ENCODE data around the gene PFKM.

Gene PFKM

GRCh38 chr12:48183091-48183875 is 64.1 kb downstream of the PFKM start, which contains the start of gene CCDC184:
TSS of gene CCDC184 (plus strand) at chr12:48183644. CDS start at chr12:48184123, 479 bp downstream.
- peak; percentile 41 for TF ChIP-seq CTCF (IDR thresholded peaks at IDR 0.05)
- H3K9ac ChIP-seq: no peak within 1 kb of the TSS
- H3K36me3 ChIP-seq (ENCODE audit: control insufficient read depth, insufficient read depth, low read length): no peaks in the 10 kb centered on the region
- H3K9me3 ChIP-seq (ENCODE audit: control insufficient read depth, low read length): no peaks in the 10 kb centered on the region
- peaks cover 7% of the 10 kb centered on the region for H3K4me1 ChIP-seq
- H3K79me2 ChIP-seq: no peaks in the 10 kb centered on the region
- peak within 1 kb of the TSS; percentile 79 for H2AFZ ChIP-seq
- peak within 1 kb of the TSS; percentile 87 for H3K4me3 ChIP-seq (ENCODE audit: low read depth, low read length)
- peak within 1 kb of the TSS; percentile 22 for H3K27ac ChIP-seq
- no peaks in the 10 kb centered on the region for H3K27me3 ChIP-seq (ENCODE audit: control insufficient read depth, insufficient read depth, low read length)
- H3K4me2 ChIP-seq (ENCODE audit: low read length): peak within 1 kb of the TSS; percentile 93

GRCh38 chr12:48183876-48184548 is 64.8 kb downstream of the PFKM start:
- Histone ChIP-seq H3K36me3 (ENCODE audit: control insufficient read depth, insufficient read depth, low read length) (no peaks in the 10 kb centered on the region), H3K4me3 (ENCODE audit: low read depth, low read length) (peak overlapping the region; percentile 87), H3K79me2 (no peaks in the 10 kb centered on the region), H3K9me3 (ENCODE audit: control insufficient read depth, low read length) (no peaks in the 10 kb centered on the region), H3K27ac (no peak overlapping the region), H2AFZ (peak overlapping the region; percentile 79), H3K4me1 (peaks cover 7% of the 10 kb centered on the region), H3K9ac (no peak overlapping the region), H3K27me3 (ENCODE audit: control insufficient read depth, insufficient read depth, low read length) (no peaks in the 10 kb centered on the region), H3K4me2 (ENCODE audit: low read length) (peak overlapping the region; percentile 93)
- no peak for TF ChIP-seq CTCF (IDR thresholded peaks at IDR 0.05)

- Histone ChIP-seq H3K4me2 (ENCODE audit: low read length) (peak overlapping the region; percentile 93), H3K9ac (no peak overlapping the region), H3K4me3 (ENCODE audit: low read depth, low read length) (peak overlapping the region; percentile 87), H3K4me1 (peaks cover 7% of the 10 kb centered on the region), H3K79me2 (no peaks in the 10 kb centered on the region), H2AFZ (peak overlapping the region; percentile 79), H3K27ac (peak overlapping the region; percentile 2), H3K27me3 (ENCODE audit: control insufficient read depth, insufficient read depth, low read length) (no peaks in the 10 kb centered on the region), H3K9me3 (ENCODE audit: control insufficient read depth, low read length) (no peaks in the 10 kb centered on the region), H3K36me3 (ENCODE audit: control insufficient read depth, insufficient read depth, low read length) (no peaks in the 10 kb centered on the region)
- no peak for TF ChIP-seq CTCF (IDR thresholded peaks at IDR 0.05)
These were observed 65.4 kb downstream of the PFKM start for GRCh38 chr12:48184549-48184922.

GRCh38 chr12:48185181-48185919 is 66.2 kb downstream of the PFKM start:
- H3K9ac ChIP-seq: no peak overlapping the region
- H2AFZ ChIP-seq: peak overlapping the region; percentile 79
- H3K36me3 ChIP-seq (ENCODE audit: control insufficient read depth, insufficient read depth, low read length): no peaks in the 10 kb centered on the region
- peaks cover 7% of the 10 kb centered on the region for H3K4me1 ChIP-seq
- TF ChIP-seq CTCF (IDR thresholded peaks at IDR 0.05): no peak
- H3K79me2 ChIP-seq: no peaks in the 10 kb centered on the region
- H3K27ac ChIP-seq: no peak overlapping the region
- H3K4me2 ChIP-seq (ENCODE audit: low read length): peak overlapping the region; percentile 93
- no peaks in the 10 kb centered on the region for H3K27me3 ChIP-seq (ENCODE audit: control insufficient read depth, insufficient read depth, low read length)
- H3K4me3 ChIP-seq (ENCODE audit: low read depth, low read length): peak overlapping the region; percentile 87
- H3K9me3 ChIP-seq (ENCODE audit: control insufficient read depth, low read length): no peaks in the 10 kb centered on the region

Measured in parathyroid adenoma (tissue), 2 donors.